HTERT RPE-1 (cell line): ENCODE data around the gene GIPC2.

ENCODE experiments used
- in situ Hi-C: fragments of 300-500 bp; cut with MboI; formaldehyde crosslinking; loops from 4 replicates; pipeline ENCODE4 v1.14.3; 2020; ENCODE audit warnings: low sequenced_read_pairs

GIPC2 gene

DNA sequence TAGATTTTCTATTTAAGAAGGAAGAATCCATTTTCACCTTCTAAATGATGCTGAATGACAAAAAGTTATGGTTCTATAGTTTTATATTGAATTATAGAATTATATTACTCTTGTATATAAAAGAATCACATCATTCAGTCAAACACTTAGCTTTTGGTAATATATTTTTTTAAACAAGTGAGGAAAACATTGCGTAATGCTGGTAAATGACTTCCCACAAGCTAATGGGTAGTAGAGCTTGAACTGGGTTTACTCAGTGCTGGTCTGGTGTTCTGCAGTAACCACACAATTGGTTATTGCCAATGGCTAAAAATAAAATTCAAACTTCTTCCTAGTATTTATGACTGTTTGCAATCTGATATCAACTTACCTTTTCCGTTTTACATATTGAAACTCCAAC lies 10.6 kb upstream of the GIPC2 start:
- in situ Hi-C loops = no loop called here

DNA sequence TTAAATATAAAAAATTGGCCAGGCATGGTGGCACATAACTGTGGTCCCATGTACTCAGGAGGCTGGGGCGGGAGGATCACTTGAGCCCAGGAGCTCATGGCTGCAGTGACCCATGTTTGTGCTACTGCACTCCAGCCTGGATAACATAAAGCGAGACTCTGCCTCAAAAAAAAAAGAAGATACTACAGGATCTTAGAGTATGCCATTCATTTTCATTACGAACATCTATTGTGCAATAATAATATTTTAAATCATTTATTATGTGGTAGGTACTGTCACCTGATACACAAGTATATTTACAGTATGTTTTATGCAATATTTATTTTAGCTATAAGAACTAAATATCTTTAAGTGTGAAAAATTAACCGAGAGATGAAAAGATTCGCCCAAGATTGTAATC lies 9.3 kb upstream of the GIPC2 start:
- in situ Hi-C loops = no loop called here

DNA sequence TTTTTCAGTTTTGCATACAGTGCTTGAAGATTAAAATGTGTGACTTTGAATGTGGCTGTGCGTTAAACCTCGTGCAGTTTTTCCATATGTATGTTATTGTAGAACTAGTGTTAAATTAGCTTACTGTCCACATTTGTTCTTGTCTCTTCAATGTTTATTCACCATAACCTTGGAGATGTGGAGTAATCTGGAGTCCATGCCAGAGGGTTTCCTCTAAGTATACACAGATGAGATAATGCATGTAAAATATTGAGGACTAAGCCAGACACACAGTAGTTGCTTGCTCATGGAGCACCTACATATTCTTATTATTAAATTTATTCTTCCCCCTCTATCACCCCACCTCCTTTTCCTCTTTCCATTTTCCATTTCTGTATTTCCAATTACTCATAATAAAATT lies 7.7 kb upstream of the GIPC2 start:
- in situ Hi-C loops = no loop called here

DNA sequence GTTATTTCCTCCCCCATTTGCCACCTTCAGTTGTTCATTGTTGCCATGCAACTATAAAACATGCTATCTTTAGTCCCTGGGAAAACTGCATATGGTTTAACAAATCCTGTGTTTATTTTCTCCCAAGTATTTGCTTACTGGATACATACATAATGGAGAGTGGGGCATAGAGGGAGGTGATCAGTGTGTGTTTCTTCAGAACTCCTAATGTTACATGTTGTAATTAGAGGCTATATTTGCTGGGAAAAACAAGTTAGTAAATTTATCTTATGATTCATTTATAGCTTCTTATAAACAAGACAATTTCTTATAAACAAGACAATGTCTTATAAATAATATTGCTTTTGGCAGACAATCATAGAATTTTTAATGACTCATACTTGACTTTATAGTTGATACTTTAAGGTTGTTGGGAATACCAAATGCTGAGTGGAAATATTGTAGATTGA lies 7.3 kb upstream of the GIPC2 start:
- in situ Hi-C loops = no loop called here

DNA sequence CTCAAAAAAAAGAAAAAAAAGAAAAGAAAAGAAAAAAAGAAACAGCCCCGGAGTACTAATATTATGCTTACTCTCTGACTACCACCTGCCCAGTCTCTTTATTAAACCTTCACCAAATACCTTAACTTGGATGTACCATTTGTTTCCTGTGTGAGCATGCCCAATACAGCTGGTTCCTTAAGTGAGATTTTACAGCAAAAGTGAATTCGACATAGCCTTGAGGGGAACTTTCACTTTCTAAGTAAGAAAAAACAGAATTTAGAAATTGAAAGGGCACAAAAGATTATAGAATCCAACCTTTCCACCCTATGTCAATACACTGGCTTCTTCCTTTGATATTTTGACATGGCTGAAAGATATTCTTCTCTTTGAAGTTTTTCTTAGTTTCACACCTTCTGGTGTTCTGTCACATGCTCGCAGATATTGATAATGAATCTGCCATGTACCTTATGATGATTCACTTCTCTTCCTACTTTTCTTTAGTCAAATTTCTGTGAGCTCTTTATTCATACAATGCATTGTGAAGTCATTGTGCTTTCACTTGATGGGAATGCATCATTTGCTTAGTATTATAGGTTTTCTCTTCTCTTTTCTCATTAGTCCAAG lies 5.2 kb upstream of the GIPC2 start:
- in situ Hi-C loops = no loop called here

DNA sequence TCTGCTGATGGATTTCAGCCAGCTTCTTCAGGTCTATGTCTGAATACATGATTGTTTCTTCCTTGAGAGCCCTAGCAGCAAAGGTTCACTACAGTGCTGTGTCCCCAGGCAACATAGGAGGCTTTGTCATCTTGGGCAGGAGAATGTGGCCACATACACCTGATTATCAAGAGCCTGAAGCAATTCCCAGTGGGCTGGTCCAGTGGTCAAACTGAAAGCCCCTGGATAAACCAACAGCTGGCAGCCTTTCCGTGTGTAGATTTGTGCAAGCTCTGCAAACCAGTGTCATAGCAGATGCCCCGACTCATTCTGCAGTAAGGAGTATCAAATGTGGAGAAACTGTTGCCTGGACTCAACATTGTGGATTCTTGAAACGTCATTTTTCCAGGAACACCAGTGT lies 2.3 kb upstream of the GIPC2 start:
- in situ Hi-C loops = no loop called here

DNA sequence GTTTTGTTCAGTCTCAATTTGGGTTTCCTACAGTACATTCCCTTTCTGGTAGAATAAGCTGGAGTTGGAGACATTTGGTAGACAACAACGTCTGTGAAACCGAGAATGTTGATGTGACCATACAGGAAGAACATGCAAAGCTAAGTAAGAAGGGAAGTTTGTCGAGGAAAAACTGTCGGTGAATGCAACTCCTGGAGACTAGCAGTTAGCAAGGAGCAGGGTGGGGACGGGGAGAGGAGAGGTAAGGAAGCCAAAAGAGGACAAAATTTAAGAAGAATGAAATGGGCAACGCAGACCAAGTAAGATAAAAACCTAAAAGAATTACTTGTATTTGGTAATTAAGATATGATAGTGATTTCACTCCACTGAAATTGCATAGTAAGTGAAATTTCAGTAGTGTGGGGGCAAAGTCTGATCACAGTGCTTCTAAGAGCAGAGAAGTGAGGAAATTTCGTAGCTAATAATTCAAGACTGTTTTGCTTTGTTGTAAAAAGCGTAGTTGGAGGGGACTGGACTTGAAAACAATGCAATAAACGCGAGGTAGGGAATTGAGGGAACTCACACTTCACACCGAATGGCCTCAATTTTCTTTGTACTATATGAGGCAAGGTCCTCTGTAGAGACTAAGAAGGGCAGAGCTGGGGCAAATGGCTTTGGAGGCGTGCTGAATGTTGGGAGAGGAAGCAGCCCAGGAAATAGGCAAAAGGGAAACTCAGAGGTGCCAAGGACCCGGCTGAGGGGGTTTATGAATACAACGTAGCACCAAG lies 787 bp upstream of the GIPC2 start:
- in situ Hi-C loops = no loop called here

DNA sequence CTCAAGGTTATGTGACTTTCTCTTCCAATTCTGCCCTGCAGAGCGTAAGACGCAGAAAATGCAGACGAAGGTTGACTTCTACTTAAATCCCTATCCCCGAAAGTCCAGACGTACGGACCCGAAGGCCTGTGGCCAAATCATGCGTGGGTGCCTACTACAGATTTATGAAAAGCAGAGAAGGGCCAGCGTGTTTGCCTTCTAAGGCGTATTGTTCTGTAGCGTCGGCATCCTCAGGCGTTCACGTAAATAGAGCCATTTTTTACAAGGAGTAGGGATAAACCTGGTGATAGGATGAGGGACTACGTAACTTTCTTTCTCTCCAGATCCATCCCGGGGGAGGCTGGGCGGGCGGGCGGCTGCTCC lies 222 bp upstream of the GIPC2 start:
- in situ Hi-C loops = no loop called here

DNA sequence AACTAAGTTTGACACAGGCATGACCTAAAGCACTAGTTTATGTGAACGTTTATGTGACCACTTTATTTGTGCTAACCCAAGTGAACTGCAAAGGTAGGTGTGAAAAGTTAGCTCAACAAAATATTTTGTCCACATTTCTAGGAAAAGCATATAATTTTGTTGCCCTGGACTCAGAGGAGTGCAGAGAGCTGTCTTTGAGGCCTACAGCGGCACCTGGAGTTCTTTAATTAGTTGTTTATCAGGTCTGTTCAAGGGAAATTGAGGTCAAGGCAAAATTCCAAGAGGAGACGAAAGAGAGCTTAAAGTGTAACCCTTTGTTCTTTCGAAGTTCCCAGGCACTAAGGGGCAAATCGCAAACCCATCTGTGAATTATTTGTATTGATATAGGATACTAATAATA lies 1.3 kb downstream of the GIPC2 start:
- in situ Hi-C loops = no loop called here

DNA sequence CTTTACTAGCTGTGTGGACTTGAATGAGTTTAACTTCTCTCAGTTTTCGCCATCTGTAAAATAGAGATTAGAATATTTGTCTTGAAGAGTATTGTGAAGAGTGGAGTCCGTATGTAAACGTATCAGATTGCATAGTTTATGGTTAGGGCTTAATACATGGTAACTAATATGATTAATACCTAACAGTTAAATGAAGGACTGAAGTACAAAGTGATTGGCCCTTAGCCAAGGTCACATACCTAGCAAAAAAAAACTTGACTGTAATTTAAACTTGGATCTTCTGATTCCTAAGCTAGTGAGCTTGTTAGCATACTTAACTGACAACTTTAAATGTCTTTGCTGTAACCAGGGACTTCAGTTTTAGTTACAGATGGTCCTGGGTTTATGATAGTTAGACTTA lies 1.9 kb downstream of the GIPC2 start:
- in situ Hi-C loops = no loop called here

DNA sequence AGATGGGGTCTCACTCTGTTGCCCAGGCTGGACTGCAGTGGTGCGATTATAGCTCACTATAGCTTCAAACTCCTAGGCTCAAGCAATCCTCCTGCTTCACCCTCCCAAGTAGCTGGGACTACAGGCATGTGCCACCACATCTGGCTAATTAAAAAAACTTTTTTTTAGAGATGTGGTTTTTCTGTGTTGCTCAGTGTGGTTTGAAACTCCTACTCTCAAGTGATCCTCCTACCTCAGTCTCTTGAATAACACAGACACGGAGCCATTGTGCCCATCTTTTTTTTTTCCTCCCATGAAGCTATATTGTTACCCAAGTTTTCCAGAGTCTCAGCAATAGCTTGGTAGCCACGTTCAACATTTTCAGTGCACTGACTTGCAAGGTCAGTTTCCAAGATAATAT lies 2.7 kb downstream of the GIPC2 start:
- in situ Hi-C loops = no loop called here

DNA sequence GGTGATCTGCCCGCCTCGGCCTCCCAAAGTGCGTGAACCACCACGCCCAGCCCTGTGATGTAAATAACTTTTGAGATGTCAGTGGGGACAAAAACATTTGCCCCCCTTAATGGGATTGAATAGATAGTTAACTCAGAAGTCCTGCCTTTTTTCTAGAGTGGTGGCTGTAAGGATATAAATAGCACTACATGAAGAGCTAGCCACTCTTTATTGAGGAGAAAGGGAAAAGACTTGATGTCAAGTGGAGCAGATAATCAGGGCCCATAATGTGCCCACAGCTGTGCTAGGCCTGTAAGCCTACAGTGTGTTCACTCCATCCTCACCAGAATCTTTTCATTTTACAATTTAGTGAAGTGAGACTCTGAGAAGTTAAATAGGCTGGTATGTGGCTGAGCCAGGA lies 3.6 kb downstream of the GIPC2 start:
- in situ Hi-C loops = no loop called here

DNA sequence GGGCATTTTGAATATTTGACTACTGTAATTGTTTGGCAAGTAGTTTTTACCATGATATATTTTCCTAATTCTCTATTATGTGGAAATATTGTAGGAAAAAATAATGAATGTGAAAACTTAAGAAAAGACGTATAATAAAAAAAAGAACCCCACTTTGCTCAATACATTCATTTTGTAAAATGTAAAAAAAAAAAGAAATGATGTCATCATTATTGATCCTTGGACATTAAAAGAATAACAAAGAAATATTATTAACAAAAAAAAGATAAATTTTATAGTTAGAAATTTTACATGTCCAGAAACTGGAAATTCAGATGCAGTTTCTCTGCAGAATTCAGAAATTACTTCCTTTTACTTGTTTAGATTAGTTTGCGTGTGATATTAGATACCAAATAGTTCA lies 5.2 kb downstream of the GIPC2 start:
- in situ Hi-C loops = no loop called here

DNA sequence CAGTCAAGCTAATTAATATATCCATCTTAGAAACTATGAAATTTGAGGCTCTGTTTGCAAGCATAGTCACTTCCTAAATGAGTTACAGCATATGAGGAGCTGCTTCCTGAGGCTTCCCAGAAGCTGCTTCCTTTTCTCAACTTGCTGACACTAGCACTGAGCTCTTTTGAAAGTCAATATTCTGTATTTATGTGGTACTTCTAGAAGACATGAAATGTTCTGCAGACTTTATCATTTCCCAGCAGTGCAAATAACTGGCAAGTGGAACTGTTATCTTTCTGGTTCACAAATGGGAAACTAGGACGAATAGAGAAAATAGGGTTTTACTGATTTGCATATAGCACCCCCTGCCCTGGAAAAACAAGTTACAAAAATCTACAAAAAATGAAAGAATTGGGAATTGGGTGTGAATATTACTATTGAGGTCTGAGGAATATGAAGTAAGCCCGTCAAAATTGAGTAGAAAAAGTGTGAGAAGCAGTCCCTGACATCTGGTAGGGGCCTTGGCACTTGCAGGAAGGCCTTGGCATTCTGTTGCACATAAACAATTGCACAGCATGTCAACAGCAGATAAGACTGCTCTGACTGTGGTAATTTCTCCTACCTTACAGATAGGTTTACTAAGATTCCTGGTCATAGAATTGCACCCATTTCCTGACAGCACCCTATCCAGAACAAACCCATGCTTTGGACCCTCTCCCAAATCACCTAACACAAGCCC lies 7.1 kb downstream of the GIPC2 start:
- in situ Hi-C loops = no loop called here

DNA sequence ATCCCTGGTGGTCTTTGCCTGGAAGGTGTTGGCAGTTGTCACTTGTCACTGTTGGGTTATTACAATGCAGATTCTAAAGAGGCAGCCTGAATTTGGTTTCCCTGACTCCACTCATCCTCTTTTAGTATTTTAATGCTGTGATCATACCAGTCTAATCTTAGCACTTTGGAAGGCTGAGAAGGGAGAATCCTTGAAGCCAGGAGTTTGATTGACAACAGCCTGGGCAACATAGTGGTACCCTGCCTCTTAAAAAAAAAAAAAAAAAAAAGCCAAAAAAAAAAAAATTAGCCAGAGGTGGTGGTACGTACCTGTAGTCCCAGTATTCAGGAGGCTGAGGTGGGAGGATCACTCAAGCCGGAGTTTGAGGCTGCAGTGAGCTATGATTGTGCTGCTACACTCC lies 7.7 kb downstream of the GIPC2 start:
- in situ Hi-C loops = no loop called here

DNA sequence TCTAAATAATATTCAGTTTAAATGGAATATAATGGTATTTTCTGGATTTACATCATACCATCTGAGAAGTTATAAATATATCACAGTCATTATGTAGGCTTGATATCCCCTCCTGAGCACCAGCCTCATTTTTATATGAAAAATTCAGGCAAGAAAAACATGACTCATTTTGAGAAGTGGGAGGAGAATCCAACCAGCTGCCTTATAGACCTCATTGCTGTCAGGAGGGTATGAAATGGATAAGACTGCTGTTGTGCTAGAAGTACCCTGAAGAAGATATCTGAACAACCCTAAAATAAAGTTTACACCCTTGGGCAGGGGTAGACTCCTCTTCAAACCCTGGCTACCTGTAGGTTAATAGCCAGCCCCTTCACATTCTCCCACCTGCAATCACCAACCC lies 8.8 kb downstream of the GIPC2 start:
- in situ Hi-C loops = no loop called here

DNA sequence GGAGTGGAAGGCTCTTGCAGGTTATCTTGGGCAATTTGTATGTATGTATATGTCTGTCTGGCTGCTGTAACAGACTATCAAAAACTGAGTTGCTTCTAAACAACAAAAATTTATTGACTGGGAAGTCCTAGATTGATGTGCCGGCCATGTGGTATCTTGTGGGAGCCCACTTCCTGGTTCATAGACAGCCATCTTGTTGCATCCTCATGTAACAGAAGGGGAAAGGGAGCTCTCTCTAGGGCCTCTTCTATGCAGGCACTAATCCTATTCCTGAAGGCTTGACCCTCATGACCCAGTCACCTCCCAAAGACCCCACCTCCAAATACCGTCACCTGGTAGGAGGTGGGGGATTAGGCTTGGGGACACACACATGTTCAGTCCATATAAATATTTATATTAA lies 9.2 kb downstream of the GIPC2 start:
- in situ Hi-C loops = no loop called here

DNA sequence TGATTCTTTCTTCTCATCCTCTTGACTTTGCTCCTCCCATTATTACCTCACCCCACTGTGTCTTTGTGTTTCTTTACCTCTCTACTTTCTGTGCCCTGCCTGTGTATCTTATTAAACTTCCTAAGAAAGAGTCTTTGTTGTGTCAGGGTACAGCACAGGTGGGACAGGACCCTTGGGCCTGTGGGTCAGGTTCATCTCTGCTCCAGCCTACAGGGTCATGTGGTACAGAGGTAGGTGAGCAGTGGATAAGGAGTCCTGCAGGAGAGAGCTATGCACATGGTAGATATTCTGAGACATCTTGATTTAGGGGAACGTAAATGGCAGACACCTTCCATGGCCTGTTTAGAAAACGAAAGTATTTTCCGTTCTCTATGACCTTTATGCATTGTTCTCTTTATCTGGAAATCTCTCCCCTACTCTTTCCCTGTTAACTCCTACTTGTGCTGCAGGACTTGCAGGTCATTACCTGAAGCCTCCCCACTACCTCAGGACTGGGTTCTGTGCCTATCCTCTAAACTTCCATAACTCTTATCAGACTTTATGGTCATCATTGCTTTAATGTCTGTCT lies 9.9 kb downstream of the GIPC2 start:
- in situ Hi-C loops = no loop called here

DNA sequence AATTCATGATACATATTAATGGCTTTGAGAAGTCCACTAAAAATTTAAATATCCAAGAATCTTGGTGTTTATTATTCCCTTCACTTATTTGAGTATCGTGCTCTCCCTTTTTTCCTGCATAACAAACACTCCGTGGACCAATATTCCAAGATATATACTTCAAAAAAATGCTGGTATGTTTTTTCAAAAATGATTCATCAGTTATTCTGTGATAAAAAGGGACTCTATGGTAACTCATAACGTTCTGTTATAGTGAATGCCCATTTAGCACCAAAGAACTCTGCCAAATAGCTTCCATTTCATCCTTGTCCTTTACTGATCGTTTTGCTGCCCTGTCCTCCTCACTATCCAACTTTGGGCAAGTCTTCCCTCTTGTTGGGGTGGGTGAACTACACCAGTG lies 12.9 kb downstream of the GIPC2 start:
- in situ Hi-C loops = no loop called here

DNA sequence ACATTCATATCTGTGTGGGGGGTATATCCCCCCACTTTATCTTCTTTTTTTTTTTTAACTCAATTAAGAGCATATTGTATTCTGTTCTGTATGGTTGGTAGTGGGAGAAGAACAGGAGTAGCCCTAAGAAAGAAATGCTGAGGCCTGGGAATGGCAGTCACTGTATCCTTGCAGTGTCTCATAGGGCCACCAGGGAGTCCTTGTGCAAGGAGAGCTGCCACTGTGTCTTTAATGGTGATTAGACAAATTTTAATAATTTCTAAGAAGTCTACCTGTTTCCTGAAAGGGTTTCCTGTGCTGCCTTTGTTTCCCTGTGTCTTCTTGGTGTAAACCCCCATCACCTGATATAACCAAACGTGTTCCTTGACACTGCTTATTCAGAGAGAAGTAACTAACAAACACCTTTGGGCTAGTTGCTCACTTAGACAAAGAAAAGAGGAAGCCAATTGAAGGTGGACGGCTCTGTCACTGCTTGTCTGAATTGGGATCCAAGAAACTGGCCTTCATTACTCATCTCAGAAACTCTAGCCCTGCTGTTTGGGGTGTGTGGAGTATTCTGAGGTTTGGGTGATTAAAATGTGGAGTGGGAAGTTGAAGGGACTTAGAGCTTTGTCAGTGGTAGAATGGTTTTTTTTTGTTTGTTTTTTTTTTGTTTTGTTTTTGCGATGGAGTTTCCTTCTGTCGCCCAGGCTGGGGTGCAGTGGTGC lies 15.2 kb downstream of the GIPC2 start:
- in situ Hi-C loops = no loop called here

DNA sequence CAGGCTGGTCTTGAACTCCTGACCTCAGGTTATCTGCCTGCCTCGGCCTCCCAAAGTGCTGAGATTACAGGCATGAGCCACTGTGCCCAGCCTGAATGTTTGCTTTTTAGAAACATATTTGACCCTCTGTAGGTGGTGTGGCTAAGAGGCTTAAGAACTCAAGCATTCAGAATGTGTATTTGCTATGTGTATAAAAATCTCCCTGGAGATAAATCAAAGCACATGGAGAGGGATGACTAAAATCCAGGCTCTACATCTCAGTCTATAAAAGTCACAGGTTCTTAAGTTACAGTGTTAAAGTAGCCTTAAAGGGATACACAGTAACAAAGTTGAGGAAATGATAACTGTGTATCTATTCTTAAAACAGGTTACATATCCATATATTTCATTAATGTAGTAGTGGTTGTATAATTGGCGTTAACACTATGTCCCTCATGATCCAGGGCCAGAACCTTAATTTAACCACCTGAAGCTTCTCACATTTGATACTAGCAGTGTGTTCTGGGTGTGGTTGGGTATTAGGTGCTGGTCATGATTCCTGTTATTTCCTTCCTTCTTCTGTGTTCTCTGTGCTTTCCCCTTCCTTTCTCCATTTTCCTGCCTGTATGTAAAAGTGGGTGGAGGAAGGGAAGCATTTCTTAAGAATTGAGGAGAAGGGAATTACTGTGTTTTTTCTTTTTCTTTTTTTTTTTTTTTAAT lies 16.2 kb downstream of the GIPC2 start:
- in situ Hi-C loops = no loop called here
